ENCODE measurements around the gene CSE1L.
"Not testable (repeated sequence)": the region's sequence is repeated elsewhere in the genome, so short reads cannot be mapped to it uniquely, and the experiment has no call there.

The CSE1L gene

DNA sequence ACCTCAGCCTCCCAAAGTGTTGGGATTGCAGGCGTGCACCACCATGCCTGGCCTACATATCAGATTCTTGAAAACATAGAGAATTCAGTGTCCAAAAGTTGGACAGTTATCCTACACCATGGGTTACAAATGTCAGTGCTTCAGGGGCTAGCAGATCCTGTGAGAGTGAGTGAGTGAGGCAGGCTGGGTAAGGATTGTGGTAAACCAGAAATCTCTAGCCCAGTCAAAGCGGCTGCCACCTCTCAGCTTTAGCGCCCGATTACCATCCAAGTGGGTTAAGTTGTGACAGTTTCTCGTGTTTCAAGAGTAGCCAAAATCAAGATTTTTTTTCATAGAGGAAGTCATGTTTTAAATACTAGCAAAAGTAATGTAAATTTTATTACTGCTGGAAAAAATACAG is 21.9 kb upstream of the CSE1L start:
- DNase-seq (ENCODE audit: low read depth): no peak
- no peak overlapping the region for H3K4me3 ChIP-seq (ENCODE audit: low read depth, low read length)
- TF ChIP-seq, protein P1, sequence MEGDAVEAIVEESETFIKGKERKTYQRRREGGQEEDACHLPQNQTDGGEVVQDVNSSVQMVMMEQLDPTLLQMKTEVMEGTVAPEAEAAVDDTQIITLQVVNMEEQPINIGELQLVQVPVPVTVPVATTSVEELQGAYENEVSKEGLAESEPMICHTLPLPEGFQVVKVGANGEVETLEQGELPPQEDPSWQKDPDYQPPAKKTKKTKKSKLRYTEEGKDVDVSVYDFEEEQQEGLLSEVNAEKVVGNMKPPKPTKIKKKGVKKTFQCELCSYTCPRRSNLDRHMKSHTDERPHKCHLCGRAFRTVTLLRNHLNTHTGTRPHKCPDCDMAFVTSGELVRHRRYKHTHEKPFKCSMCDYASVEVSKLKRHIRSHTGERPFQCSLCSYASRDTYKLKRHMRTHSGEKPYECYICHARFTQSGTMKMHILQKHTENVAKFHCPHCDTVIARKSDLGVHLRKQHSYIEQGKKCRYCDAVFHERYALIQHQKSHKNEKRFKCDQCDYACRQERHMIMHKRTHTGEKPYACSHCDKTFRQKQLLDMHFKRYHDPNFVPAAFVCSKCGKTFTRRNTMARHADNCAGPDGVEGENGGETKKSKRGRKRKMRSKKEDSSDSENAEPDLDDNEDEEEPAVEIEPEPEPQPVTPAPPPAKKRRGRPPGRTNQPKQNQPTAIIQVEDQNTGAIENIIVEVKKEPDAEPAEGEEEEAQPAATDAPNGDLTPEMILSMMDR (IDR thresholded peaks at IDR 0.05; ENCODE audit: insufficient read depth, low read depth, low read length, missing control alignments): no peak

DNA sequence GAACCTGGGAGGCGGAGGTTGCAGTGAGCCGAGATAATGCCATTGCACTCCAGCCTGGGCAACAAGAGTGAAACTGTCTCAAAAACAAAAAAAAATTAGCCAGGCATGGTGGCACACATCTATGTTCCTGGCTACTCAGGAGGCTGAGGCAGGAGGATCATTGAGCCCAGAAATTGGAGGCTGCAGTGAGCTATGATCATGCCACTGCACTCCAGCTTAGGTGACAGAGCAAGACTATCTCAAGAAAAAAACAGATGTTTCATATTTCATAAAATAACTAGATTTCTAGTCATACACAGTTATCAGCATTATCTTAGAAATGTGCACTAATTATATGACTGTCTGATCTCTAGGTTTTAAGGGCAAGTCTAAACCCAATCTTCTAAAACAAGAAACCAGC is 17.9 kb upstream of the CSE1L start:
- not testable (repeated sequence) for DNase-seq (ENCODE audit: low read depth); H3K4me3 ChIP-seq (ENCODE audit: low read depth, low read length)

DNA sequence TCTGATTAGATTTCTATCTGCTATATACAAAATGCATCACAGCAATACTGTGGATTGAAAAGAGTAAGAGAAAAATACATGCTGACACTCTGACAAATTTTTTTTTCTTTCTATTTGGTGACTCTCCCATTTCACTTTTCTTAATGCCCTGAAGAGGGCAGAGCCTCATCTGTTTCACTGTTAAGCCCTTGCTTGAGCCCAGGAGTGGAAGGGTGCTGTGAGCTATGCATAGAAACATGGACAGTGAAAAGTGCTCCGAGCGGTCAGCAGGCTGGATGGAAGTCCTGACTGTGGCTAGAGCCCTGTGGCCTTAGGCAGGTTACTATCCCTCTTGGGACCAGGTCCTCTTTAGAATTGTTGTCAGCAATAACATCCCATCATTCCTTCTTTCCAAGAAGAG is 17.4 kb upstream of the CSE1L start:
- TF ChIP-seq, protein P1 (IDR thresholded peaks at IDR 0.05; ENCODE audit: insufficient read depth, low read depth, low read length, missing control alignments): peak; percentile 7
- H3K4me3 ChIP-seq (ENCODE audit: low read depth, low read length): no peak overlapping the region
- DNase-seq (ENCODE audit: low read depth): no peak

DNA sequence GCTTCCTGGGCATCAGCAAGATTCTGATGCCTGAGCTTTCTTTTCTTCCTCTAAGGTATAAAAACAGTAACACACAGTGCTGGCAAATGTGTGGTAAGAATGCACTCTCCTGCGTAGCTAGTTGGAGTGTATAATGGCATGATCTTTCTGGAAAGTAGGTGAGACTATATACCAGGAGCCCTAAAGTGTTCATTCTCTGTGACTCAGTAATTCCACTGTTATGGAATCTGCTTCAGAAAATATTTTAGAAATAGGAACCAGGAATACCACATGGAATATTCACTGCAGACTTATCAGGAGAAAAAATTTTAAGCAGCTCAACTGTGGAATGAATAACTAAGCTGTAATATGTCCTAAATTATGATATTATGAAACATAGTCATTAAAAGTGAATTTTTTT is 16.9 kb upstream of the CSE1L start:
- DNase-seq (ENCODE audit: low read depth): no peak
- no peak overlapping the region for H3K4me3 ChIP-seq (ENCODE audit: low read depth, low read length)
- TF ChIP-seq, protein P1 (IDR thresholded peaks at IDR 0.05; ENCODE audit: insufficient read depth, low read depth, low read length, missing control alignments): no peak

DNA sequence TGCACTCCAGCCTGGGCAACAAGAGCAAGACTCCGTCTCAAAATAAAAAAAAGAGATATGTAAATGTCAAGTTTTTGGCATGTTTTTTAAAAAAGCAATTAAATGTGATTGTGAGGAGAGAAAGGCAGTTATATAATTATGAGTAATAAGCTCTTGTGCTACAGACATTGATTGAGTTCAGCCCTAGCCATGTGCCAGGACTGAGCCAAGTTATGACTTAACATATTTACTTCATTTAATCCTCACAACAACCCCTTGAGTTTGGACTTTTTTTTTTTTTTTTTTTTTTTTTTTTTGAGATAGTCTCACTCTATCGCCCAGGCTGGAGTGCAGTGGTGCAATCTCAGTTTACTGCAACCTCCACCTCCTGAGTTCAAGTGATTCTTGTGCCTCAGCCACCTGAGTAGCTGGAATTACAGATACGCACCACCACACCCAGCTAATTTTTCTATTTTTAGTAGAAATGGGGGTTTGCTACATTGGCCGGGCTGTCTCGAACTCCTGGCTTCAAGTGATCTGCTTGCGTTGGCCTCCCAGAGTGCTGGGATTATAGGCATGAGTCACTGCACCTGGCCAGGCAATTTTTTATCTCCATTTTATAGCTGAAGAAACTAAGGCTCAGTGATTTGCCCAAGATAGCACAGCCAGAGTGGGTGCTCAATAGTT is 15.0 kb upstream of the CSE1L start:
- TF ChIP-seq, protein P1 (IDR thresholded peaks at IDR 0.05; ENCODE audit: insufficient read depth, low read depth, low read length, missing control alignments): no peak
- DNase-seq (ENCODE audit: low read depth): no peak

DNA sequence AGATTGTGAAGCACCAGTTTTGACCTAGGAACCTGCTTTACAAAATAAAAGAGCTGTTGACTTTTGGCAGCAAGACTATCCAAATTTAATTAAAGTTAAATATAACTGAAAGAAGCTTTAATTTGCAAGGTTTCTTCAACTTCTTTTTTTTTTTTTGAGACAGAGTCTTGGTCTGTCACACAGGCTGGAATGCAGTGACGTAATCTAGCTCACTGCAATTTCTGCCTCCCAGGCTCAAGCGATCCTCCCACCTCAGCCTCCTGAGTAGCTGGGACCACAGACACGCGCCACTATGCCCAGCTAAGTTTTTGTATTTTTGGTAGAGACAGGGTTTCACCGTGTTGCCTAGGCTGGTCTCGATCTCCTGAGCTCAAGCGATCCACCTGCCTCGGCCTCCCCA is 13.7 kb upstream of the CSE1L start:
- no peak for DNase-seq (ENCODE audit: low read depth)
- no peak overlapping the region for H3K4me3 ChIP-seq (ENCODE audit: low read depth, low read length)
- TF ChIP-seq, protein P1 (IDR thresholded peaks at IDR 0.05; ENCODE audit: insufficient read depth, low read depth, low read length, missing control alignments): no peak

More for the DNA sequence above, 15.0 kb upstream of the CSE1L start:
- no peak overlapping the region for H3K4me3 ChIP-seq (ENCODE audit: low read depth, low read length)

DNA sequence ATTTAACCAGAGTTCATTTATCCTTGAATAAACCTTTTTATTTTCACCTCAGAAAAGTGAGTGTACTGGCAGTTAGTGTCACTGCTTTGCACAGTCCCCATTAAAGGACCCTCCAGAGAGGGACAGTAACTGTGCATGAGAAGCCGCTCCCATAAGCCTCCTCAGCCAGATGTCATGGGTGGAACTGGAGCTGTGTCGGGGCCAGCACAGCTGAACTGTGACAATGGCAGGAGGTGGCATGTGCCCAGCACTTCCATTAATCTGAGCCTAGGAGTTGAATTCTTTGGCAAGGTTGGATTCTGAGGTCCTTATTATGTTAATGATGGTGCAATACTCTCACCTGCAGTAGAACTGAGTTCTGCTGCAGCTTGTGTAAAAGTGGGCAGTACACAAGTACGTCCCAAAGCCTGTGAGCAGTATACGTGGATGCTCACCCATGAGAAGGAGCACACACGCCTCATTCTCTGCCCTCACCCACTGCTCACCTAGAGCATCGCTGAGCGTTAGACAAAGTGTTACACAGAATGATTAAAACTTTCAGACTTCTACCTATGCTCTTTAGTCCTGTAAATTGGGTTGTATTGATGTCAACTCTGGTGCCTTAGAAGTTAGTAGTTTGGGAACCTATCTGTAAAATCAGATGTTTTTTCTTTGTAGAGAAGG is 11.9 kb upstream of the CSE1L start:
- no peak for DNase-seq (ENCODE audit: low read depth)
- H3K4me3 ChIP-seq (ENCODE audit: low read depth, low read length): no peak overlapping the region
- TF ChIP-seq, protein P1 (IDR thresholded peaks at IDR 0.05; ENCODE audit: insufficient read depth, low read depth, low read length, missing control alignments): no peak

Measured in GM12865 (cell line).